HG02981 (cell line): ENCODE data around the gene RAP1GAP2.
"Not testable (repeated sequence)": the region's sequence is repeated elsewhere in the genome, so short reads cannot be mapped to it uniquely, and the experiment has no call there.

ENCODE experiments used
- ATAC-seq: cut with Tn5 transposase; IDR thresholded peaks from one replicate; pipeline ENCODE4 v1.9.1; 2021; ENCODE audit warnings: mild to moderate bottlenecking, moderate library complexity; ENCODE audit not compliant: unreplicated experiment

The RAP1GAP2 gene

DNA sequence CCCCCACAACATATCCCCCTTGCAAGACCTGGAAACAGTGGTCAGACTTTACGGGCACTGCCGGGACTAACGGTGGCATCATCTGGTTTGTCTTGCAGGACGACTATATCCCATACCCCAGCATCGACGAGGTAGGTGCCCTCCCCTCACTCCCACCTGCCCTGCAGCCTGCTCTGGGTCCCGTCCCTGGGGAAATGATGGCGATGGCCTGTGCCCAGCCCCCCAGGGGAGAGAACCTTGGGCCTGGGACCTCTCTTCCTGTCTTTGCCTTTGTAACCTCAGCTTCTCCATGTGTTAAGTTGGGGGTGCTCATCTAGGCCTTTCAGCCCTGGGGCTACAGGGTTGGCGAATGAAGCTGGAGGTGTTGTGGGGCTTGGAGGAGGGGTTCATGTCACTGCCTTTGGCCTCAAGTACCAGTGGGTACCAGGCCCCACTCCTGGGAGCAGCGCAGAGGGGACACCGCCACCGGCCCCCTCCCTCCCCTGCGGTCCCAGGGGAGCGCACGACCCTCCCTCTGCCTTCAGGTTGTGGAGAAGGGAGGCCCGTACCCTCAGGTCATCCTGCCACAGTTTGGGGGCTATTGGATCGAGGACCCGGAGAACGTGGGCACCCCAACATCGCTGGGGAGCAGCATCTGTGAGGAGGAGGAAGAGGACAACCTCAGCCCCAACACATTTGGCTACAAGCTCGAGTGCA is 167.2 kb downstream of the RAP1GAP2 start:
- no peak for ATAC-seq

DNA sequence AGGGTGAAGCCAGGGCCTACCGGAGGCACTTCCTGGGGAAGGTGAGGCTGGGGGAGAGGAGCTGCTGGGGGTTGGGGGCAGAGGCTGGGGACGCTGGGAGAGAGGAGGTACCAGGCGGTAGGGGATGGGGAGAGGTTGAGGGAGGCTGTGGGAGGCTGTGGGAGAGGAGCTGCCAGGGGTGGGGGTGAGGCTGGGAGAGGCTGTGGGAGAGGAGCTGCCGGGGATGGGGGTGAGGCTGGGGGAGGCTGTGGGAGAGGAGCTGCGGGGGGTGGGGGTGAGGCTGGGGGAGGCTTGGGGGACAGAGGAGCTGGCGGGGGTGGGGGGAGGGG is 167.8 kb downstream of the RAP1GAP2 start:
- no peak for ATAC-seq

DNA sequence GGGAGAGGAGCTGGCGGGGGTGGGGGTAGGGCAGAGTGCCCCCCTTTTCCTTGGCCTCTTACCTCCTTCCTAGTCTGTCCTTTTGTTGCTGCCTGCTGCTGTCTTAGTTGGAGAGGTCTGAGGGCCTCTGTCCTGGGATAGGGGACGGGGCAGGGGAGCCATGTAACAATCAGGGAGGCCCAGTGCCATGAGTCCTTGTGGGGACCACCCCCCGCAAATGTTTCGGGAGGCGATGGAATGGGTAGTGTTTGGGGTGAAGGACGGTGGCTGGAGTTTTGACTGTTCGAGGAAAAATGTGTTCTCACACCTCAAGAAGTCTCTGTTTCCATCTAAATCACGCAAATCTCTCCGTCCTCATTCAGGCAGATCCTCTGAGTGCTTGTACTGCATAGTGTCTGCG is 168.1 kb downstream of the RAP1GAP2 start:
- no peak for ATAC-seq

DNA sequence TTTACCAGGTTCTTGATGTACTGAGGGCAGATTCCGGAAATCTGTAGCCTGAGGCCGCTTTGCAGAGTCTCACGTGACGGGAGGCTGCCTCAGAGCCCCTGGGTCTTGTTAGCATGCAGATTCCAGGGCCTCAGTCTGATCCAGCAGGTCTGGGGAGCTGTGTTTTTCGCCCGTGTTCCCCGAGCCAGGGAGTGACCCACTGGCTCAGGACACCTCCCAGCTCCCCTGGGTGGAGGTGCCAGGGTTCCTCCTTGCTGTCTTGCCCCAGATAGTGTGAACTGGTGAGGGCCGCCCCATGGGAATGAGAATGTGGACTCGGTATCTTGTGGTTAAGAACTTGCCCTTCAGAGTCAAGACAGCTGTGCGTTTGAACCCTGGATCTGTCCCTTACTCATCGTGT is 168.6 kb downstream of the RAP1GAP2 start:
- ATAC-seq, result no peak

DNA sequence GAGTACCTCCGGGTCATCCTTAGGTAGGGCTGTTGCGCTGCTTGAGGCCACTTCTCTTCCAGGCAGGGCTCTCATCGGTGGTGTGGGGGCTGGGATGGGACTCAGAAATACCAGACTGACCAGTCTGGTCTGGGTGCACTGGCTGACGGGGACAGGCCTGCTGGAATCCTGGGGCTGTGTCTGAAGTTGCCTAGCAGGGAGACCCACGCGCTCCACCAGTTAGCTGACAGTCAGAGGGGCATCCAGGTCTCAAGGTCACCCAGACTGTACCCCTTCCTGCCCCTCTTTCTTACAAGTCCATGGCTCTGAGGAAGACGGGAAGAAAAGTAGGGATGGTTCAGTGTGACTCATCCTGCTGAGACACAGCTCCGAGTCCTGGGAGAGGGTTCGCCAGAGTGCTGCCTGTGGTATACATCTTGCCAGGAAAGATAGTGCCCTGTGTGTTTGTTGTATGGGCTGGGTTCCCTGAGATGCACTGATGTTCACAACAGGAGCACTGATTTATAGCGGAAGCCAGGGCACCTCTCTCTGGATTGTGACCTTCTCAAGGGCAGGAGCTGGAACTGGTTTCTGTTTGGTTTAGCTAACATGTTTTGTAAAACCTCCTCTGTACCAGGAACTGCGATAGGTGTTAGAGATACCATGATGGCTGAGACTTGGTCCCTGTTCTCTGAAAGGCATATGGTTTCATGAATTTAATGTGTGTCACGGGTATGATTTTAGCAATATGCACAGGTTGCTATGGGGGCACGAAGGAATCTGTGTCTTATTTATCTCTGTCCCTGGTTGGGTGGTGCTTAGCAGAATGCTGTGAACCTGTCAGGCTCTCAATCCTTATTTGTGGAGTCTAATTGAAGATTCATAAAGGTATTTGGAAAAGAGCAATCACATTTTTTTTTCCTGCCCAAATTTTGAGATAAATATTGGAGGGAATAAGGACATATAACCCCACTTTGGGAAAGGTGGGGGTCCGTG is 169.7 kb downstream of the RAP1GAP2 start:
- no peak for ATAC-seq

DNA sequence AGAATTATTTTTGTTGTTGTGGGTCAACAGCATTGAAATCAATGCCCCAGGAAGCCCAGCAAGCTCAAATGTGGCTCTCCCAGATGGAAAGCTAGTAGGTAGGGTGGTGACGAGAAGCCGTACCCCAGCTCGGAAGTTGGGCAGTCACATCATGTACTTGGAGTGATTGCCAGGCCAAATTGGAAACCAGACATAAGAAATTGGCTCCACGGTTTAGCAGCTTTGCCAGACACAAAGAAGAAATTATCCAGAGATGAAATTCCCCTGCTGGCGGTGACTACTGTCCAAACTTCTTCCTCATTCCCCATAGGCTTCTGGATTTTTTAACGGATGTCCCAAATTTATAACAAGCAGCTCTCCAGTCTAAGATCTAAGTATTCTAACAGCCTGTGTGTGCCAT is 171.3 kb downstream of the RAP1GAP2 start:
- no peak for ATAC-seq

DNA sequence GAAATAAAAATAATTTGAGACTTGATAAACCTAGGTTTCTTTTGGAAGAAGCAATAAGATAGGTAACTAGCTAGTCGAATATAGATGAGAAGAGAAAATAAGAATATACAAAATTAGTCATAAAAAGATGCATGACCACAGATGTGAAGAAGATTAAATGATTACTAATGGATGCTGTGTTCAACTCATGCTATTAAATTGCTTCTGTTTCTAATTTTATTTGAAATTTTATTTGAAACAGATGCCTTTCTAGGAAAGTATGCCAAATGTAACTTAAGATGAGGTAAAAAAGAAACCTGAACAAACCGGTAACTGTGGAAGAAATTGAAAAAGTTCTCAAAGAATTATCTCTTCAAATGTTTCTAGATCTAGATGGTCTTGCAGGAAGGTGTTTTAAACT is 175.6 kb downstream of the RAP1GAP2 start:
- no peak for ATAC-seq

DNA sequence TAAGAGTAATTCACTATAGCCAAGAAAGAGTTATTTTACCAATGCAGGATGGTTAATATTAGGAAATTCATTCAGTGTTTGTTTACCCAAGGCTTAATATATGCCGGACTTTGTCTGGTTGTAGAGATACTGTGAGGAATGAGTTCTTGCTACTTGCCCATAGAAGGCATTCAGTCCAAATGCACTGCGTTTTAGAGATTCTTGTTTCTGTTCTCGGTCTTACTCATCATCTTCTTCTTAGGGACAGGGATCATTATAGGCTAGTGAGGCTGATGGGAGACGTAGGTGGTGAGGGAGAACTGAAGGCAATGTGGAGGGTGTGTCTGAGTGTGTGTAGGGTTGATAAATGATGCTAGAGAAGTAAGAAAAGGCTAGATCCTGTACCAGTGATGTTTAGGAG is 176.5 kb downstream of the RAP1GAP2 start:
- no peak for ATAC-seq

DNA sequence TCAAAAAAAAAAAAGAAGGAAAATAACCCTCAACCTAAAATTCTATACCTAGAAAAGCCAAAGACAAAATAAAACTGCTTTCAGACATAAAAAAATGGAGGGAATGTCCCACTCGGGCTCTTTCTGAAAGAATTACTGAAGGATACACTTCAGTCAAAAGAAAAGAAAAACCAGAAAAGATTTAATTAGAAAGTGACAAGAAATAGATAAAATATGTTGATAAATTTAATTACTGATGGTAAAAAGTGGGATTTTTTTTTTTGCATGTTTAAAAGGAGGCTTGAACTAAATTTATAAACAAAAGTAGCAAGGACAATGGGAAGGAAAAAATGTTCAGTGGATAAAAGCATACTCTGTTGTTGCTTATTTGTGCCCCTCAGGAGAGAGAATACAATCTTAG is 178.1 kb downstream of the RAP1GAP2 start:
- ATAC-seq, result no peak

DNA sequence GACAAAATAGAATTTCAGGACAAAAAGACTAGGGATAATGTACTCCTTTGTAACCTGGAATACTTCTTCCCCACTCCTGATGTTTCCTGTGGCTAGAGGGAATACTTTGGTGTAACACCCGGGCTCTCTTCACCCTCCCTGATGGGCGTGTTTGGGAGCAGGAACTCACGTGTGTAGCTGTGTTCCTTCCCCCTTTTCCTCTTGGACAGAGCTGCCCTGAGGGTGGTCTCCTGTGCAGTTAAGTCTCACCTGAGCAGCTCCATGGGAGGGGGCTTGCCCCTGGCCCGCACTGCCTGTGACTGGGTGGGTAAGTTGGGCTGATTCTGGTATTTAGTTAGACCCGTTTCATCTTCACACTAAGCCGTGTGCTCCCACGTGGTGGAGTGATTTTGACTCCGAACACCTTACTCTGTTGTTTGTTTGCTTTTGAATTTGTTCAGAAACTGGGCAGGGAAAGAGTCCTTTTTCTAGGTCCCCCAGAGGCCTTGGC is 179.3 kb downstream of the RAP1GAP2 start:
- ATAC-seq, result no peak

DNA sequence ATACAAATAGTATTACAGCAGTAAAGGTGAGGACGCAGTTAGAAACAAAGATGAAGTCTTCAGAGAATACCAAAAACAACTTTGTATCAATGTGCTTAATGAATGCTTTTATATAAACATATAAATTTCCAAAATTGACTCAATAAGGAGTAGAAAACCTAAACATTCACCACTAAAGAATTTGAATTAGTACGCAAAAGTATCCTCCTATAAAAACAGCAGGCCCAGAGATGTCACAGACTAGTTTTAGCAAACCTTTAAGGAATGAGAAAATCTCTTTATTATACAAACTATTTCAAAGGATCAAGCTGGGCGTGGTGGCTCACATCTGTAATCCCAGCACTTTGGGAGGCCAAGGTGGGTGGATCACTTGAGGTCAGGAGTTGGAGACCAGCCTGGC is 180.9 kb downstream of the RAP1GAP2 start:
- no peak for ATAC-seq

DNA sequence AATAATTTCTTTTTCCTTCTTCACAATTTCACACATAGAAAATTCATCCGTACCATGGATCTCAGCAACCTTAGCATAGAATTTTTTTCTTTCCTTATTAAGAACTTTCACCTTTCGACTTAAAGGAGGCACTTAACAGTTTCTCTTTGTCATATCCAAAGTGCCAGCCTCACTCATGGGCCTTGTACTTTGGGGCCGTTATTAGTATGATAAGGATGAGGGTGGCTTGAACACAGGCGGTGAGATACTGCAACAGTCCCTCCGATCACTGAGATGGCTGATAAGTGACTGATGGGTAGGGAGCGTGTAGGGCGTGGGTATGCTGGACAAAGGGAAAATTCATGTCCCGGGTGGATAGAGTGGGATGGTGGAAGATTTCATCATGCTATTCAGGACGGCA is 181.9 kb downstream of the RAP1GAP2 start:
- no peak for ATAC-seq

DNA sequence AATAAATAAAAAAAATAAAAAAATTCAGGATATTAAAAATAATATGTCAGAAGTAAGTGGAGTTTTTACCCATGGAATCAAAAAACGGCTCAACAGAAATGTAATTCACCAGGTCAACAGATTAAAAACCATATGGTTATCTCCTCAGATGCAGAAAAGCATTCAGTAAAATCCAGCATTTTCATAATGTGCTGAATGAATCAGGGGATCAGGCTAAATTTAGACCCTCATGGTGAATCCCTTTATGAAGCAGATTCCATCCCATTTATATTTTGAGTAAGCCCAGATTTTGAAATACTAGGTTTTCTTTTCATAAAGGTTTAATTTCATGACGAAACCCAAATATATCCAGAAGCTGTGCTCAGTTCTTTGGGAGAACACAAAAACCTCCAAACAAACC is 182.8 kb downstream of the RAP1GAP2 start:
- no peak for ATAC-seq

DNA sequence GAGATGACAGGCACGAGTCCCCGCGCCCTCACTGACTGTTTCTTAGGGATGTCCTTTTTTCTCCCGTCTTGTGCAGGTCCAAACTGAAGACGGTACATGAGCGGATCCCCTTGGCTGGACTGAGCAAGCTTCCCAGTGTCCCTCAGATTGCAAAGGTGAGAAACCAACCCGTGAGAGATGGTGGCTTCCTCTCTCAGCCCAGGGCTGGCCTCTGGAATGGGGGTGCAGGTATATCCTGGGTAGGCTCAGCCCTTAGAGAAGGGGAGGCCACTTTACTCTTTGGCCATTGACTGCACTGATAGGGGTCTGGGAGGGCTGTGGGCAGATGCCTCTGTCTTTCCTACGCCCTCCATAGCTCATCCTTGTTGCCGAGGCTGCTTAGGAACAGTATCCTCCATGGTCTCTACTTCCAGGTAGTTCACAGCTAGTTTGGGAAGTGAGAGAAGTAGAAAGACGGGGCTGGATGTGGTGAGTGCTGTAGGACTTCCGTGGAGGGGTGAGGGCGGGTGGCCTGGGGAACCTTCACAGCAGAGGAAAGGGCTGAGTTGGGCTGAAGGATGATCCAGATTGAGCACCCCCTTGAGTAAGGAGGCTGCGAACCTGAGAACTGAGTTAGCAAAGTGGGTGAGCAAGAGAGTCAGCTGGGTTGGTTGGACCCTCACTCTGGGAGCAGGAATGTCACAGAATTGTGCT is 184.1 kb downstream of the RAP1GAP2 start:
- no peak for ATAC-seq

DNA sequence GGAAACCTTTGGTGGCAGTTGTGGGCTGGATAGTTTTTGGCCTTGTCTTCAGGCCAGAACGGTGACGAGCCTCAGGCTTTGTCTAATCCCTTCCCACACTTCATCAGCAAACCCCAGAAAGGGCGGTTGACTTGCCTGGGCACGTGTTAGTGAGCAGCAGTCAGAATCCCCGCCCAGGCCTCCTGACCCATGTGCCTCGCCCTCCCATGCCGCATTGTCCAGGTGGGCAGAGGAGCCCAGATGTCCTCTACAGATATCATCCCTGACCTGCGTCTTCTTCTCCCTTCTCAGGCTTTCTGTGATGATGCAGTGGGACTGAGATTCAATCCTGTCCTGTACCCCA is 184.6 kb downstream of the RAP1GAP2 start:
- ATAC-seq, result no peak

DNA sequence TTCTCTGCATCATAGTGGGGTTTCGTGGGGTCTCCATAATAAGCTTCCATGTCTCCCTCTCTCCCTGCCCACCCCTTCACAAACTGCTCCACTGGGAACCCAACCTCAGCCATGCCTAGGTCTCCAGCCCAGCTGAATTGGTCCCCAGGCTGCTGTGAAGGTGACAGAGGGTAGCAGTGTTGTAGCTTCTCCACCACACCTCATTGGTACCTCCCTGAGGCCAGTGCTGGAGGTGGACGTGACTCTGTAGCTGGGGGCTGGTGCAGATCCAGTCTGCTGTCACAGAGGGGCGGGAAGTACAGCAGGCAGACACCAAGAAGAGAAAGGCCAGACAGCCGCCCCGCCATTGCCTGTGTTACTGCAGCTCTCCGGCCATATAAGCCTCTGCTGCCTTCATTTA is 185.1 kb downstream of the RAP1GAP2 start:
- ATAC-seq, result no peak

DNA sequence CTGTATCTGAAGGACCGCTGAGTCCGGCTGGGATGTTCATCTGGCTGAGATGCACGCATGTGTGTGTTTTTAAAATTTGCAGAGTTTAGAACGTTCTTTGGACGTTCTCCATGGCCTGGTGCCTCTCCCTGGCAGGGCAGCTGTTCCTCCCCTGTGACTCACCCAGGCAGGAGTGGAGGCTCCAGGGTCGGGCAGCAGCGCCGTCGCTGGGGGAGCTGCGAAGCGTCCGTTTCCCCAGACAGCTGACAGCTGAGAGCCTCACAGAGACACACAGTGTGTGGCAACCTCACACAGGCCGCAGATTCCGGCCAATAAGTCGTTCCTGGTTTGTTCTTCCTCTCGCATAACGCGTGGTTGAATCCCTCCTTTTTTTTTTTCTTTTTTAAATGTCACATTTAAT is 186.6 kb downstream of the RAP1GAP2 start:
- no peak for ATAC-seq

DNA sequence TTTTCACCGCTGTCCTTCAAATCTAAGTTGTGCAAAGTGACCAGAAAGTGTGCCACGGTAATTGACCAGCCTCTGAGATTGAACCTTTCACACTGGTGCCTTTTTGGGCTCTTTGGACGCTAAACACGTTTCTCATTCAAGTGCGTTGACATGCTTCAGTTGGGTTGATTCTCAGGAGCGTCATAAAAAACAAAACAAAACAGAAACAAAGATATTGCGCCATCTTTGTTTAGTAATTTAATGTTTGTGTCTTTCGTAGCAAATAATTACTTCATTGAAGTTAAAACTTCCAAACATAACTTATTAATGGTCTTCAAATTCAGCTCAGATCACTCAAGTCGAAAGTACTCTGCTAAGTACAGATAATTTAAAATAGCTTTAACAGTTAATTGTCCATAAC is 187.0 kb downstream of the RAP1GAP2 start:
- no peak for ATAC-seq

DNA sequence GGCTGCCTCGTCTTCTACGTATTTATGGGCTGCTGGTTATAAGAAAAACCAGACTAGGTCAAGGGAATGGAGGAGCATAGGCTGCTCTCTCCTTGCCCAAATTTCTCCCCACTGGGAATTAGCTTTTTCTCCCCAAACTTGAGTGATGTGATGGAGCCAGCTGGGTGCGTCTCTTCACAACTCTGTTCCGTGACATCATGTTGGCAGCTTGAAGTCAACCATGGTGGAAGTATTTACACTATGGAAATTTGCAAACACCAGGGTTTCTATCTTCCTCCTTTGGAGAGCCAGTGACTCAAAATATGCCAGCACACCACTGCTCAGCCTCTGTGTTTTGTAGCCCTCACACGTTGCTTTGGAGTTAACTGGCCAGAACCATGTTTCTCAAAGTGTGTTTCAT is 189.1 kb downstream of the RAP1GAP2 start:
- no peak for ATAC-seq

DNA sequence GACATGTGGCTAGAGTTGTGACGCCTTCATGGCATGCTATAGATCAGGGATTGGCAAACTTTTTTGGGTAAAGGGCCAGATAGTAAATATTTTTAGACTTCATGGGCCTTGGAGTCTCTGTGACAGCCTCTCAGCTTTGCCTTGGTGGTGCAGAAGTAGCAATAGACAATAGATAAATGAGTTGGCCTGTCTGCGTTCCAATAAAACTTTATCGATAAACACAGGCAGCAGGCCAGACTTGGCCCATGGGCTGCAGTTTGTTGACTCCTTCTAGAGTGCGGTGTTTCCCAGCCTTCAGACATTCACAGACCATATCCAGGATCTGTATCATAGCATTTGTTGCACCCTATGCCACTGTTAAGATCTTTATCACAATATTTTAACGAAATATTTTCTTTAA is 190.7 kb downstream of the RAP1GAP2 start:
- ATAC-seq, result no peak

DNA sequence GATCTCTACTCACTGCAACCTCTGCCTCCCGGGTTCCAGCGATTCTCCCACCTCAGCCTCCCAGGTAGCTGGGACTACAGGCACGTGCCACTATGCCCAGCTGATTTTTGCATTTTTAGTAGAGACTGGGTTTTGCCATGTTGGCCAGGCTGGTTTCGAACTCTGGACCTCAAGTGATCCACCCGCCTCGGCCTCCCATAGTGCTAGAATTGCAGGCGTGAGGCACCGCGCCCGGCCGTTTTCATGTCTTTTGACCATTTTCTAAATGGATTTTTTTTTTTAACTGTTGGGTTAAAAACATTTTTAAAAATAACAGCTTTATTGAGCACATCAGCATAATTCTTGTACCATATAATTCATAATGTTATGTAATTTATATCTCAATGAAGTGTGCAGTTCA is 193.2 kb downstream of the RAP1GAP2 start:
- not testable (repeated sequence) for ATAC-seq

DNA sequence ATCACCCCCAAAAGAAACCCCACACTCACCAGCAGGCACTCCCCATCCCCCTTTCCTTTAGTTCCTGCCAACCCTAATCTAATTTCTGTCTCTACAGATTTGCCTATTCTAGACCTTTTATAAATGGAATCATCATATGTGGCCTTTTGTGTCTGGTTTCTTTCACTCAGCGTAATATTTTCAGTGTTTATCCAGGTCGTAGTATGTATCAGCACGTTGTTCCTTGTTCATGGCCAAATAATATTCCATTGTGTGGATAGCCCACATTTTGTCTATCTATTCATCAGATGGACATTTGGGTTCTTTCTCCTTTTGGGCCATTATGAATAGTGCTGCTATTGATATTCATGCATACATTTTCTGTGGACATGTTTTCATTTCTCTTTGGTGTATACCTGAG is 193.6 kb downstream of the RAP1GAP2 start:
- ATAC-seq, result no peak
